DMS79 (cell line): ENCODE data around the gene CRELD2.

Source experiments
- DNase-seq: peaks from one replicate; lab custom pipeline; 2025; lab: John Stamatoyannopoulos, UW

CRELD2 gene

GRCh38 chr22:49968831-49969661 is 50.6 kb downstream of the CRELD2 start:
- DNase-seq: no peak

GRCh38 chr22:49969751-49970527 is 51.5 kb downstream of the CRELD2 start:
- no peak for DNase-seq

- DNase-seq: peak; percentile 79
These were observed 52.2 kb downstream of the CRELD2 start for GRCh38 chr22:49970528-49971231.

- no peak for DNase-seq
These were observed 53.1 kb downstream of the CRELD2 start for GRCh38 chr22:49971232-49972162.

- DNase-seq: no peak
These were observed 54.0 kb downstream of the CRELD2 start for GRCh38 chr22:49972163-49973017.

DNA sequence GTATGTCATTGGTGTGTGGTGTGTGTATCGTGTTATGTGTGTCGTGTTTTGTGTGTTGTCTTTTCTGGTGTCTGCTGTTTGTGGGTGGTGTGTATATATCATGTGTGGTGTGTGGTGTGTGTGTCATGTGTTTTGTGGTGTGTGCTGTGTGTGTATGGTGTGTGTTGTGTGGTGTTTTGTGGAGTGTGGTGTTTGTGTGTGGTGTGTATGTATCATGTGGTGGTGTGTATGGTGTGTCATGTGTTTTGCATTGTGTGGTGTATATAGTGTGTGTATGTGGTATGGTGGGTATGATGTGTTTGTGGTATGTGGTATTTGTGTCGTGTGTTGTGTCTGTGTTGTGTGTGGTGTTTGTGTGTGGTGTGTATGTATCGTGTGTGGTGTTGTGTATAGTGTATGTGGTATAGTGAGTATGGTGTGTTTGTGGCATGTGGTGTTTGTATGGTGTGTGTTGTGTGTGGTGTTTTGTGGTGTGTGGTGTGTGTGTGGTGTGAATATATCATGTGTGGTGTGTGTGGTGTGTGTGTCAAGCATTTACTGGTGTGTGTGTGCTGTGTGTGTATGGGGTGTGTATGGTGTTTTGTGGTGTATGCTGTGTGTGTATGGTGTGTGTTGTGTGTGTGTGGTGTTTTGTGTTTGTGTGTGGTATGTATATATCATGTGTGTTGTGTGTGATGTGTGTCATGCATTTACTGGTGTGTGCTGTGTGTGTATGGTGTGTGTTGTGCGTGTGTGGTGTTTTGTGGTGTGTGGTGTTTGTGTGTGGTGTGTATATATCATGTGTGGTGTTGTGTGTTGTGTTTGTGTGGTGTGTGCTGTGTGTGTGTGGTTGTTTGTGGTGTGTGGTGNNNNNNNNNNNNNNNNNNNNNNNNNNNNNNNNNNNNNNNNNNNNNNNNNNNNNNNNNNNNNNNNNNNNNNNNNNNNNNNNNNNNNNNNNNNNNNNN is 54.9 kb downstream of the CRELD2 start:
- no peak for DNase-seq

DNA sequence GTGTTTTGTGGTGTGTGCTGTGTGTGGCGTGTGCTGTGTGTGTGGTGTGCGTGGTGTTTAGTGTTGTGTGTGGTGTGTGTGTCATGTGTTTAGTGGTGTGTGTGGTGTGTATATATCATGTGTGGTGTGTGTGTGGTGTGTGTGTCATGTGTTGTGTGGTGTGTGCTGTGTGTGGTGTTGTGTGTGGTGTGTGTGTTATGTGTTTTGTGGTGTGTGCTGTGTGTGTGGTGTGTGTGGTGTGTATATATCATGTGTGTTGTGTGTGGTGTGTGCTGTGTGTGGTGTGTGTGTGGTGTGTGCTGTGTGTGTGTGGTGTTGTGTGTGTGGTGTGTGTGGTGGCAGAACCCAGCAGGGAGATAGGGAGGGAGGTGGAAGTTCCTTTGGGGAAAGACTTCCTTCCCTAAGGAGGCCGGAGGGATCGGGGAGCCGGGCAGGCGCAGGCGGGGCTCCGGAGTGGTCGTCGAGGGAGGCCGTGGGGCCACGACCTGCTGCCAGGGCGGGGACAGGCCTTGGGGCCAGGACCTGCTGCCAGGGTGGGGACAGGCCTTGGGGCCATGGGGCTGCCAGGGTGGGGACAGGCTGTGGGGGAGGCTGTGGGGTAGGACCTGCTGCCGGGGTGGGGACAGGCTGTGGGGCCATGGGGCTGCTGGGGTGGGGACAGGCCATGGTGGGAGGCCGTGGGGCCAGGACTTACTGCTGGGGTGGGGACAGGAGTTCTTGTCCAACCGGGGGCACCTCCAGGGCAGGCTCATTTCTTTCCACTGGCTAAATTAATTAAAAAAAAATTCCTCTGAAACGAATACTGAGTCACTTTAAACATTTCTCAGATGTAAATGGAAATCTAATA is 57.3 kb downstream of the CRELD2 start:
- no peak for DNase-seq

DNA sequence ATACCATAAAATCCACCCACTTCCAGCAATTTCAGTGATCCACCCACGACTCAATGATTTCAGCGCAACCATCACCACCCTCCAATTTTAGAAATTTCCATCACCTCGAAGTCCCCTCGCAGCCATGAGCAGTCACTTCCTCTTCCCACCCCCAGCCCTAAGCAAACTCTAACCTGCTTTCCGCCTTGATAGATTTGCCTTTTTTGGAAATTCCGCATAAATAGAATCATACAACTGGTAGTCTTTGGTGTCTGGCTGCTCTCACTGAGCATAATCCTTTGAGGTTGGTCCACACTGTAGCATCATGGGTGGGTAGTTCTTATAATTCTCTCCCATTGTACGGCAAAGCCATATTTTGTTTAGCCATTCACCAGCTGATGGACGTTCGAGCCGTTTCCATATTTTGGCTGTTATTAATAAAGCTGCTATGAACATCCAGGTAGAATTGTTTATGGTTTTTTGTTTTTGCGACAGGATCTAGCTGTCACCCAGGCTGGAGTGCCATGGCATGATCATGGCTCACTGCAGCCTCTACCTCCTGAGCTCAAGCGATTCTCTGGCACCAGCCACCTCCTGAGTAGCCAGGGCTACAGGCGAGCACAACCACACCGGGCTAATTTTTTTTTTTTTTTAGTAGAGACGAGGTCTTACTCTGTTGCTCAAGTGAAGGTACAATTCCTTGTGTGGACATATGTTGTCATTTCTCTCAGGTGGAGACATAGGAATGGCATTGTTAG is 58.2 kb downstream of the CRELD2 start:
- no peak for DNase-seq
